ENCODE results near the gene PCDHB12. TPM values are rescaled to one million over a fixed set of nuclear protein-coding genes. Genes with fewer than 3 reads are reported as not detected.
A peak's percentile ranks its signal among the peaks of the same experiment; 100 is the strongest.
"Not testable (repeated sequence)": the region's sequence is repeated elsewhere in the genome, so short reads cannot be mapped to it uniquely, and the experiment has no call there.

PCDHB12 gene
- total RNA-seq, 1 experiment from 2014 or later: 5.1 TPM

GRCh38 chr5:141236516-141237313 is 28.2 kb downstream of the PCDHB12 start:
- Histone ChIP-seq H3K27ac (ENCODE audit: low read depth, low read length, poor library complexity, severe bottlenecking) (no peak overlapping the region), H3K4me3 (ENCODE audit: low read depth, low read length, poor library complexity, severe bottlenecking) (no peak overlapping the region), H3K27me3 (replicated peaks; ENCODE audit: insufficient read depth, low read depth, low read length, poor library complexity) (no peaks in the 10 kb centered on the region), H3K36me3 (ENCODE audit: insufficient read depth, low read length, poor library complexity, severe bottlenecking) (no peaks in the 10 kb centered on the region), H3K9me3 (ENCODE audit: low read depth, low read length, poor library complexity, severe bottlenecking) (peaks cover 34% of the 10 kb centered on the region), H3K4me1 (ENCODE audit: insufficient read depth, low read length, poor library complexity, severe bottlenecking) (no peaks in the 10 kb centered on the region)
- no peak for DNase-seq (ENCODE audit: low spot score)
- BruUV-seq (replicated peaks): no TSS peak
- intact Hi-C loops (cut with micrococcal nuclease; ENCODE audit: unreplicated experiment): no loop called here
- ChIA-PET CTCF (no interaction called here), POLR2A (ENCODE audit: low non-redundant PET) (no interaction called here)
- TF ChIP-seq EZH2 (IDR thresholded peaks at IDR 0.05; ENCODE audit: borderline replicate concordance, low read depth, low read length, poor library complexity, severe bottlenecking) (no peak), CTCF (conservative IDR thresholded peaks at IDR 0.05; ENCODE audit: low read depth, low read length) (no peak)

GRCh38 chr5:141241496-141241895 is 33.0 kb downstream of the PCDHB12 start:
- POLR2A ChIA-PET (ENCODE audit: low non-redundant PET): no interaction called here
- TF ChIP-seq EZH2 (IDR thresholded peaks at IDR 0.05; ENCODE audit: borderline replicate concordance, low read depth, low read length, poor library complexity, severe bottlenecking): no peak
- Histone ChIP-seq H3K4me3 (ENCODE audit: low read depth, low read length, poor library complexity, severe bottlenecking) (no peak overlapping the region), H3K9me3 (ENCODE audit: low read depth, low read length, poor library complexity, severe bottlenecking) (peaks cover 49% of the 10 kb centered on the region), H3K36me3 (ENCODE audit: insufficient read depth, low read length, poor library complexity, severe bottlenecking) (no peaks in the 10 kb centered on the region), H3K27ac (ENCODE audit: low read depth, low read length, poor library complexity, severe bottlenecking) (no peak overlapping the region), H3K4me1 (ENCODE audit: insufficient read depth, low read length, poor library complexity, severe bottlenecking) (no peaks in the 10 kb centered on the region), H3K27me3 (replicated peaks; ENCODE audit: insufficient read depth, low read depth, low read length, poor library complexity) (no peaks in the 10 kb centered on the region)
- intact Hi-C loops (cut with micrococcal nuclease; ENCODE audit: unreplicated experiment): no loop called here
- CTCF ChIA-PET: no interaction called here
- no peak for DNase-seq (ENCODE audit: low spot score)
- BruUV-seq (replicated peaks): no TSS peak

- TF ChIP-seq CTCF (conservative IDR thresholded peaks at IDR 0.05; ENCODE audit: low read depth, low read length) (peak; percentile 51), EZH2 (IDR thresholded peaks at IDR 0.05; ENCODE audit: borderline replicate concordance, low read depth, low read length, poor library complexity, severe bottlenecking) (no peak)
- H3K4me1 ChIP-seq (ENCODE audit: insufficient read depth, low read length, poor library complexity, severe bottlenecking): peaks cover 7% of the 10 kb centered on the region
- H3K36me3 ChIP-seq (ENCODE audit: insufficient read depth, low read length, poor library complexity, severe bottlenecking): no peaks in the 10 kb centered on the region
- H3K27me3 ChIP-seq (replicated peaks; ENCODE audit: insufficient read depth, low read depth, low read length, poor library complexity): no peaks in the 10 kb centered on the region
- DNase-seq (ENCODE audit: low spot score): peak; percentile 51
- no TSS peak for BruUV-seq (replicated peaks)
- H3K9me3 ChIP-seq (ENCODE audit: low read depth, low read length, poor library complexity, severe bottlenecking): peaks cover 48% of the 10 kb centered on the region
- H3K4me3 ChIP-seq (ENCODE audit: low read depth, low read length, poor library complexity, severe bottlenecking): no peak within 1 kb of the TSS
- intact Hi-C loops (cut with micrococcal nuclease; ENCODE audit: unreplicated experiment): no loop called here
- no peak within 1 kb of the TSS for H3K27ac ChIP-seq (ENCODE audit: low read depth, low read length, poor library complexity, severe bottlenecking)
- POLR2A ChIA-PET (ENCODE audit: low non-redundant PET): interaction anchor here (0.5 kb wide), 1 partner anchor 312 kb away, joined by 3 read pairs; no protein-coding TSS in a partner anchor
- CTCF ChIA-PET: interaction anchor here (0.6 to 1.6 kb wide), 5 partner anchors 22 to 319 kb away, joined by 3 to 8 read pairs (median 6); partner anchors contain the start of genes PCDHB14 and PCDHGB1
Observed at GRCh38 chr5:141245250-141245717, 36.8 kb downstream of the PCDHB12 start, which contains the start of gene PCDHB15. Gene PCDHB15, plus strand, starts transcription at chr5:141245395. Its CDS starts 184 bp downstream, at chr5:141245579.

- intact Hi-C loops (cut with micrococcal nuclease; ENCODE audit: unreplicated experiment); CTCF ChIA-PET; DNase-seq (ENCODE audit: low spot score); H3K27me3 ChIP-seq (replicated peaks; ENCODE audit: insufficient read depth, low read depth, low read length, poor library complexity); H3K36me3 ChIP-seq (ENCODE audit: insufficient read depth, low read length, poor library complexity, severe bottlenecking); BruUV-seq (replicated peaks); H3K4me1 ChIP-seq (ENCODE audit: insufficient read depth, low read length, poor library complexity, severe bottlenecking); POLR2A ChIA-PET (ENCODE audit: low non-redundant PET); H3K27ac ChIP-seq (ENCODE audit: low read depth, low read length, poor library complexity, severe bottlenecking); H3K4me3 ChIP-seq (ENCODE audit: low read depth, low read length, poor library complexity, severe bottlenecking): not testable (repeated sequence)
- H3K9me3 ChIP-seq (ENCODE audit: low read depth, low read length, poor library complexity, severe bottlenecking): peaks cover 65% of the 10 kb centered on the region
Observed at GRCh38 chr5:141246971-141247370, 38.5 kb downstream of the PCDHB12 start.

GRCh38 chr5:141247434-141247833 is 38.9 kb downstream of the PCDHB12 start:
- intact Hi-C loops (cut with micrococcal nuclease; ENCODE audit: unreplicated experiment); H3K27ac ChIP-seq (ENCODE audit: low read depth, low read length, poor library complexity, severe bottlenecking); BruUV-seq (replicated peaks); H3K4me3 ChIP-seq (ENCODE audit: low read depth, low read length, poor library complexity, severe bottlenecking); H3K27me3 ChIP-seq (replicated peaks; ENCODE audit: insufficient read depth, low read depth, low read length, poor library complexity); H3K36me3 ChIP-seq (ENCODE audit: insufficient read depth, low read length, poor library complexity, severe bottlenecking); POLR2A ChIA-PET (ENCODE audit: low non-redundant PET); DNase-seq (ENCODE audit: low spot score); H3K4me1 ChIP-seq (ENCODE audit: insufficient read depth, low read length, poor library complexity, severe bottlenecking); CTCF ChIA-PET: not testable (repeated sequence)
- H3K9me3 ChIP-seq (ENCODE audit: low read depth, low read length, poor library complexity, severe bottlenecking): peaks cover 70% of the 10 kb centered on the region
